Glutamatergic neuron (in vitro differentiated cells): ENCODE measurements around the gene IGFBP5. TPM values are rescaled to one million over a fixed set of nuclear protein-coding genes. Genes with fewer than 3 reads are reported as not detected.

Source experiments
- DNase-seq: peaks from one replicate; pipeline ENCODE4 v3.0.0; 2022
- H3K27ac Mint-ChIP-seq: one replicate; pipeline ENCODE4 v1.8.0; 2020; ENCODE audit warnings: mild to moderate bottlenecking, mixed read lengths, inconsistent platforms; ENCODE audit not compliant: unreplicated experiment
- H3K27me3 Mint-ChIP-seq: one replicate; pipeline ENCODE4 v1.8.0; 2020; ENCODE audit warnings: mild to moderate bottlenecking, moderate library complexity, mixed read lengths, inconsistent platforms; ENCODE audit not compliant: unreplicated experiment
- H3K36me3 Mint-ChIP-seq: one replicate; pipeline ENCODE4 v1.8.0; 2020; ENCODE audit warnings: mild to moderate bottlenecking, mixed read lengths, inconsistent platforms; ENCODE audit not compliant: unreplicated experiment
- H3K4me1 Mint-ChIP-seq: one replicate; pipeline ENCODE4 v1.8.0; 2020; ENCODE audit warnings: mild to moderate bottlenecking, low read depth, mixed read lengths, inconsistent platforms; ENCODE audit not compliant: unreplicated experiment
- H3K4me3 Mint-ChIP-seq: one replicate; pipeline ENCODE4 v1.8.0; 2020; ENCODE audit warnings: mild to moderate bottlenecking, mixed read lengths, inconsistent platforms; ENCODE audit not compliant: unreplicated experiment
- H3K9me3 Mint-ChIP-seq: one replicate; pipeline ENCODE4 v1.8.0; 2020; ENCODE audit warnings: mild to moderate bottlenecking, moderate library complexity, mixed read lengths, inconsistent platforms; ENCODE audit not compliant: unreplicated experiment
- CTCF ChIP-seq: fragments of 200-600 bp; sonication (generic); IDR thresholded peaks from one replicate; pipeline ENCODE4 v1.5.0; 2021; ENCODE audit not compliant: partially characterized antibody, unreplicated experiment
- total RNA-seq: library from RNA; stranded (reverse); fragmentation: NEBNext Ultra II Directional; extraction: Animal tissue kit (Norgen Biotek cat#: 25700); gene quantifications from one replicate; pipeline ENCODE4 v1.2.1, GENCODE V29; 2021; ENCODE audit not compliant: unreplicated experiment

The IGFBP5 gene
- total RNA-seq, 1 donor from 2014 or later = 0.51 TPM

DNA sequence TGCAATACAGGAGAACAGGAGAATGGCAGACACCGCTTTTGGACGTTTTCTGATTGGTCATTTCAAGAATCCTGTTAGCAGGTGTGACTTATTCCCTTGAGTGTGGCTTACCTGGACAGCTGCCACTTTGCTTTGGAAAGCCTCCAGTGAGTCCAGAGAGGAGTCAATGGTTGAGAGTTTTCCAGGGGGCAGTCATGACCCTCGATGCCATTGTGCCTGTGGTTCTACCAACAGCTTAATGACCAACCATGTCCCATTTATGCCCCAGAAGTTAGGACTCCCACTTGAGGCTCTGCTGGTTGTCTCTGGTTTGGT is 49.8 kb downstream of the IGFBP5 start:
- H3K4me1 Mint-ChIP-seq = peaks cover 9% of the 10 kb centered on the region
- H3K27me3 Mint-ChIP-seq = no peaks in the 10 kb centered on the region
- H3K27ac Mint-ChIP-seq = no peak overlapping the region
- H3K4me3 Mint-ChIP-seq = no peak overlapping the region
- H3K9me3 Mint-ChIP-seq = no peaks in the 10 kb centered on the region
- TF ChIP-seq CTCF = no peak
- H3K36me3 Mint-ChIP-seq = peaks cover 5% of the 10 kb centered on the region
- DNase-seq = no peak

DNA sequence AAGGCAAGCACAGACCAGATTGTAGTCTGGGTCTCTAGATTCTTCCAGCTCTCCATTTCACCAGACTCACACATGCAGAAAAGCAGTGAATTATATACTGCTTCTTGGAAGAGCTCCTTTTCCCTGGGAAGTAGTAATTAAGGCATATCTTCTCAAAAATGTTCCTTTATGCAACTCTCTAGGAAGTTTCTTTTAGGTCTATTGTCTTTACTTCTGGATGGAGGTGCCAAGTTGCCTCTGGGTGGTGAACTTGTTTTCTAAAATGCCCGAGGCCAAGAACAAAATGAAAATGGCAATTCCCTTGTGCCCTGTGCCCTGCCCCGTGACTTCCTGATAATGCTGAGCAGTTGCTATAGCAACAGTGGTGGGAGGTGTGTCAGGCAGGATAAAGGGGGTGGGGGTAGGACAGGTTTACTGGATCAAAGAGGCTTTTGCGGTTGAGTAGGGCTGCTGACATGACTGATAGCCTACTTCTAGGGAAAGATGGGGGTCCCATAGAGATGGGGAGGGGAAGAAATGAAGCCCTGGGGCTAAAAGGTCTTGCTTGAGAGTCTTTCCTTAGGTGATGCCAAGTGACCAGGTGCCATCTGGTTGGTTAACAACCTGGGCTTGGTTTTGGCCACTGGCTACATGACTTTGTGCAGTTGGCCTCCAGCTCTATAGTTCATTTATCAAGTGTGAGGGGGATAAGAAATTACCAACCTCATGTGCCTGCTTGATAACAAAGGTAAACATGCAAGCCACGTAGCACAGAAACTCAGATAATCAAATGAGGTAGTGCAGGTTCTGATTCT is 50.3 kb downstream of the IGFBP5 start:
- TF ChIP-seq CTCF = no peak
- no peaks in the 10 kb centered on the region for H3K27me3 Mint-ChIP-seq
- H3K4me1 Mint-ChIP-seq = peaks cover 11% of the 10 kb centered on the region
- H3K27ac Mint-ChIP-seq = no peak overlapping the region
- H3K36me3 Mint-ChIP-seq = peaks cover 5% of the 10 kb centered on the region
- no peak for DNase-seq
- no peaks in the 10 kb centered on the region for H3K9me3 Mint-ChIP-seq
- H3K4me3 Mint-ChIP-seq = no peak overlapping the region

DNA sequence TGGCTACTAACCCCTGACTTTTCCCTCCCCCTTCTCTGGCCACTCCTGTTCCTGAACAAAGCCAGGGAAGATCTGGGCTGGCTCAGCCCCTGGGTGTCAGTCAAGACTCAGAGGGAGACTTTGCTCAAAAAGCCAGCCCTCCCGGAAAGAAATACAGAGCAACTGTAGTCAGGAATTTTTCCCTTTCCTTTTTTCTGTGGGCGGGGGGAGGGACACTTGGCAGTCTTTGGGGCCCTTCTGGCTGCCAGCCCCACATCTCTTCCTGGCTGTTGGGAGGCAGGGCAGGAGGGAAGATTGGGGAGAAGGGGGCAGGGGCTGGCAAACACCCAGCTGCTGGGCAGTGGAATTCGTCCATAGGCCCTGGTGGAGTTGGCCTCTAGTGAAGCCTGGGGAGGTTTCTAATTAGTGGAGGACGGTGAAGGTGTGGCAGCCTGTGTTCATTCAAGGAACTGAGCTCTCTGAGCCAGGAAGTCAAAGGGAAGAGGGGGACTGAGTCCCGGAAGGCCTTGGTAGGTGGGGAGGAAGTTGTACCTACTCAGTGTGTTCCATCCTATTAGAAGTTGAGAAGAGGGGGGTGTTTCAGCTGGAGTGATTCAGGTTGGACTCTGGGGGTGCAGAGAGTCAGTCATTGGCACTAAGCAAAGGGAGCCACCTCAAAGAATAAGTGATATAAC is 51.2 kb downstream of the IGFBP5 start:
- Mint-ChIP-seq H3K27ac (no peak overlapping the region), H3K9me3 (peaks cover 1% of the 10 kb centered on the region), H3K36me3 (peaks cover 5% of the 10 kb centered on the region), H3K4me1 (peaks cover 13% of the 10 kb centered on the region), H3K27me3 (peaks cover 2% of the 10 kb centered on the region), H3K4me3 (no peak overlapping the region)
- no peak for TF ChIP-seq CTCF
- no peak for DNase-seq

DNA sequence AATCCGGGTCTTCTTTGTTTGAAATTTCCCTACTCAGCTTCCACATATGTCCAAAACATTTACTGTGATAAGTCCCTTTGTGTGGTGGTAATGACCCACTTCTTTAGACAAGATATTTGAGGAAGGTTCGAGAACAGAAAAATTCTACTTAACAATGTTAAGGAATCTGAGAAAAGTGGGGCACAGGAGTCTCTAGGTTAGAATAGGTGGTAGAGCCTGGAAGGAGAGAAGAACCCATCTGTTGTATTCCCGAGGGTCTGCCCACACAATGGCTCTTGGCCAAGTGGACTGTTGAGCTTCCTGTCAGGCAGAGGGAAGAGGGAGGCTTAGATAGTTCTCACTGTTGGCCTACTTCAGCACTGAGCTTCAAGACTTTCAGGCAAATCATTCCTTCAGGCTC is 57.9 kb downstream of the IGFBP5 start:
- DNase-seq = no peak

More for the DNA sequence above, 57.9 kb downstream of the IGFBP5 start:
- peaks cover 28% of the 10 kb centered on the region for H3K27me3 Mint-ChIP-seq
- peaks cover 5% of the 10 kb centered on the region for H3K36me3 Mint-ChIP-seq
- H3K4me1 Mint-ChIP-seq = peaks cover 28% of the 10 kb centered on the region
- H3K9me3 Mint-ChIP-seq = peaks cover 33% of the 10 kb centered on the region
- H3K27ac Mint-ChIP-seq = peak overlapping the region; percentile 82
- TF ChIP-seq CTCF = no peak
- H3K4me3 Mint-ChIP-seq = peak overlapping the region; percentile 98
